Measurements from ENCODE around the gene C22orf23.

C22orf23 gene

GRCh38 chr22:37896939-37897338 lies 56.5 kb downstream of the C22orf23 start:
- no peak for TF ChIP-seq ARNT (IDR thresholded peaks at IDR 0.05)
- TF ChIP-seq ELF4 (IDR thresholded peaks at IDR 0.05) = no peak
- ChIA-PET POLR2A (interaction anchor here (0.6 to 2.3 kb wide), 4 partner anchors 9 to 92 kb away, joined by 3 to 32 read pairs (median 5); partner anchors contain the start of genes C22orf23, MICALL1 and POLR2F), CTCF (interaction anchor here (0.6 to 1.4 kb wide), 4 partner anchors 9 to 79 kb away, joined by 3 to 5 read pairs (median 4); partner anchors contain the start of gene MICALL1)
- no peak for DNase-seq (ENCODE audit: extremely low spot score)

GRCh38 chr22:37896181-37896592 lies 57.2 kb downstream of the C22orf23 start:
- POLR2A ChIA-PET = interaction anchor here (0.6 to 2.3 kb wide), 3 partner anchors 9 to 91 kb away, joined by 3 to 32 read pairs (median 6); partner anchors contain the start of genes C22orf23, MICALL1 and POLR2F
- CTCF ChIA-PET = interaction anchor here (0.6 to 1.4 kb wide), 4 partner anchors 8 to 146 kb away, joined by 3 to 4 read pairs (median 3); no protein-coding TSS in a partner anchor
- no peak for DNase-seq (ENCODE audit: extremely low spot score)
- no peak for TF ChIP-seq TARDBP (IDR thresholded peaks at IDR 0.05)
- no peak for TF ChIP-seq NFRKB (IDR thresholded peaks at IDR 0.05)
- no peak for TF ChIP-seq SUZ12 (IDR thresholded peaks at IDR 0.05)

- TF ChIP-seq SUZ12 (IDR thresholded peaks at IDR 0.05) = no peak
- TF ChIP-seq TARDBP (IDR thresholded peaks at IDR 0.05) = no peak
- no peak for TF ChIP-seq SP1 (IDR thresholded peaks at IDR 0.05)
- TF ChIP-seq FOXA1 (IDR thresholded peaks at IDR 0.05) = no peak
- no peak for TF ChIP-seq HDGF (IDR thresholded peaks at IDR 0.05; ENCODE audit: borderline replicate concordance)
- TF ChIP-seq LEF1 (IDR thresholded peaks at IDR 0.05; ENCODE audit: borderline replicate concordance) = no peak
- no peak for TF ChIP-seq CTBP1 (IDR thresholded peaks at IDR 0.05; ENCODE audit: borderline replicate concordance)
- no peak for TF ChIP-seq BHLHE40 (IDR thresholded peaks at IDR 0.05; ENCODE audit: borderline replicate concordance)
- TF ChIP-seq L3MBTL2 (conservative IDR thresholded peaks at IDR 0.05) = no peak
- no peak for TF ChIP-seq PKNOX1 (IDR thresholded peaks at IDR 0.05)
- no peak for TF ChIP-seq ZNF384 (IDR thresholded peaks at IDR 0.05)
- TF ChIP-seq FOXK2 (IDR thresholded peaks at IDR 0.05) = no peak
- no peak for TF ChIP-seq FOXM1 (IDR thresholded peaks at IDR 0.05; ENCODE audit: borderline replicate concordance)
- no peak for TF ChIP-seq ELF4 (IDR thresholded peaks at IDR 0.05)
- CTCF ChIA-PET = no interaction called here
- POLR2A ChIA-PET = interaction anchor here (3.6 kb wide), 1 partner anchor 11 kb away, joined by 18 read pairs; the partner anchor contains the start of gene MICALL1
- DNase-seq (ENCODE audit: extremely low spot score) = no peak
Observed at GRCh38 chr22:37894939-37895670, 58.3 kb downstream of the C22orf23 start.

GRCh38 chr22:37893583-37893983 lies 59.8 kb downstream of the C22orf23 start:
- TF ChIP-seq ZNF384 (IDR thresholded peaks at IDR 0.05) = no peak
- no peak for TF ChIP-seq TARDBP (IDR thresholded peaks at IDR 0.05)
- no peak for TF ChIP-seq ELF4 (IDR thresholded peaks at IDR 0.05)
- TF ChIP-seq ARNT (IDR thresholded peaks at IDR 0.05) = no peak
- no peak for TF ChIP-seq CTBP1 (IDR thresholded peaks at IDR 0.05; ENCODE audit: borderline replicate concordance)
- no peak for TF ChIP-seq SP1 (IDR thresholded peaks at IDR 0.05)
- no peak for TF ChIP-seq NFRKB (IDR thresholded peaks at IDR 0.05)
- no peak for TF ChIP-seq LEF1 (IDR thresholded peaks at IDR 0.05; ENCODE audit: borderline replicate concordance)
- no peak for TF ChIP-seq PKNOX1 (IDR thresholded peaks at IDR 0.05)
- TF ChIP-seq SUZ12 (IDR thresholded peaks at IDR 0.05) = no peak
- no peak for TF ChIP-seq HDGF (IDR thresholded peaks at IDR 0.05; ENCODE audit: borderline replicate concordance)
- TF ChIP-seq FOXK2 (IDR thresholded peaks at IDR 0.05) = no peak
- TF ChIP-seq FOXM1 (IDR thresholded peaks at IDR 0.05; ENCODE audit: borderline replicate concordance) = no peak
- no peak for TF ChIP-seq FOXA1 (IDR thresholded peaks at IDR 0.05)
- TF ChIP-seq L3MBTL2 (conservative IDR thresholded peaks at IDR 0.05) = no peak
- CTCF ChIA-PET = interaction anchor here (0.6 to 2.1 kb wide), 2 partner anchors 30 to 603 kb away, joined by 3 to 9 read pairs; no protein-coding TSS in a partner anchor
- POLR2A ChIA-PET = interaction anchor here (1.2 to 3.6 kb wide), 3 partner anchors 10 to 60 kb away, joined by 3 to 18 read pairs (median 4); partner anchors contain the start of genes C22orf23, MICALL1 and POLR2F
- DNase-seq (ENCODE audit: extremely low spot score) = no peak

Data from HEK293T (cell line).